OCI-LY7 (cell line): ENCODE data around the gene PLEKHG4B. TPM values are rescaled to one million over a fixed set of nuclear protein-coding genes. Genes with fewer than 3 reads are reported as not detected.

Experiments
- BruUV-seq: library from RNA; stranded (reverse); fragments of 400-500 nt; replicated peaks from 2 replicates; lab custom pipeline; 2021; lab: Mats Ljungman, UMichigan
- CTCF ChIA-PET: fragments of 300-600 bp; sonication (Branson Sonifier 250); formaldehyde crosslinking; loops from one replicate; lab custom pipeline; 2022; ENCODE audit warnings: antibody characterized with exemption; ENCODE audit not compliant: unreplicated experiment; lab: Charles Lee
- POLR2A ChIA-PET: fragments of 300-600 bp; sonication (Branson Sonifier 250); formaldehyde crosslinking; loops from one replicate; lab custom pipeline; 2022; ENCODE audit warnings: antibody characterized with exemption; lab: Charles Lee
- DNase-seq: peaks from one replicate; pipeline ENCODE4 v3.0.0-alpha.2; 2015; ENCODE audit warnings: low spot score
- H2AFZ ChIP-seq: fragments of 200-600 bp; sonication (generic), shearing (Covaris generic); 2 replicates; pipeline ENCODE4 v1.6.1; 2014; ENCODE audit warnings: mild to moderate bottlenecking, antibody characterized with exemption, low read length, moderate library complexity
- H3K27ac ChIP-seq: fragments of 200-600 bp; sonication (generic); 2 replicates; pipeline ENCODE4 v1.5.1; 2014; ENCODE audit warnings: mixed run types, low read depth, mild to moderate bottlenecking, moderate library complexity, low read length, inconsistent platforms; ENCODE audit not compliant: poor library complexity, severe bottlenecking
- H3K36me3 ChIP-seq: fragments of 200-600 bp; sonication (generic); 2 replicates; pipeline ENCODE4 v1.6.1; 2014; ENCODE audit warnings: mild to moderate bottlenecking, antibody characterized with exemption, low read length, moderate library complexity, mixed read lengths; ENCODE audit not compliant: insufficient read depth
- H3K4me1 ChIP-seq: fragments of 200-600 bp; sonication (generic); 2 replicates; pipeline ENCODE4 v1.5.1; 2014; ENCODE audit warnings: mild to moderate bottlenecking, low read length; ENCODE audit not compliant: insufficient read depth, poor library complexity, severe bottlenecking
- H3K4me2 ChIP-seq: fragments of 200-600 bp; sonication (generic); 2 replicates; pipeline ENCODE4 v1.6.1; 2014; ENCODE audit warnings: mild to moderate bottlenecking, low read length
- H3K4me3 ChIP-seq: fragments of 200-600 bp; sonication (generic); 2 replicates; pipeline ENCODE4 v1.5.1; 2014; ENCODE audit warnings: mild to moderate bottlenecking, low read depth, low read length; ENCODE audit not compliant: poor library complexity, severe bottlenecking
- H3K79me2 ChIP-seq: fragments of 200-600 bp; sonication (generic); 2 replicates; pipeline ENCODE4 v1.6.1; 2016; ENCODE audit warnings: low read depth, mild to moderate bottlenecking, low read length, moderate library complexity, mixed read lengths; ENCODE audit not compliant: insufficient read depth
- H3K9me2 ChIP-seq: fragments of 200-600 bp; sonication (generic); 2 replicates; pipeline ENCODE4 v1.6.1; 2016; ENCODE audit warnings: mild to moderate bottlenecking, low read length, mixed read lengths; ENCODE audit not compliant: insufficient read depth
- H3K9me3 ChIP-seq: fragments of 200-600 bp; sonication (generic); 2 replicates; pipeline ENCODE4 v1.6.1; 2014; ENCODE audit warnings: mild to moderate bottlenecking, mixed run types, low read length, mixed read lengths
- H4K20me1 ChIP-seq: fragments of 200-600 bp; sonication (generic); 2 replicates; pipeline ENCODE4 v1.6.1; 2014; ENCODE audit warnings: mild to moderate bottlenecking, antibody characterized with exemption, low read length, moderate library complexity, mixed read lengths; ENCODE audit not compliant: insufficient read depth
- CTCF ChIP-seq: fragments of 200-600 bp; sonication (generic); conservative IDR thresholded peaks from 2 replicates; pipeline ENCODE4 v1.5.1; 2014; ENCODE audit warnings: mild to moderate bottlenecking, antibody characterized with exemption, low read length, moderate library complexity, mixed read lengths
- EZH2phosphoT487 ChIP-seq: fragments of 200-600 bp; sonication (generic); IDR thresholded peaks from 2 replicates; pipeline ENCODE4 v1.6.1; 2018; ENCODE audit warnings: low read depth, borderline replicate concordance, mild to moderate bottlenecking, mixed run types, antibody characterized with exemption, low read length, moderate library complexity, mixed read lengths
- intact Hi-C: fragments of 100-400 bp; cut with micrococcal nuclease; formaldehyde crosslinking; loops from one replicate; pipeline ENCODE4 v1.10.0; 2022; ENCODE audit not compliant: unreplicated experiment
- total RNA-seq, 2 experiments: library from RNA; depleted of rRNA in 1 of 2; stranded (reverse); fragments of >200 nt in 1 of 2; shearing (Covaris generic) in 1 of 2; gene quantifications; 2 replicates each; pipeline ENCODE4 v1.2.3, GENCODE V29; 2014 to 2022

Gene PLEKHG4B
- total RNA-seq, 2 experiments from 2014 or later, result 0.30 to 0.41 TPM

GRCh38 chr5:159448-160172 is 67.6 kb downstream of the PLEKHG4B start:
- no peaks in the 10 kb centered on the region for H3K4me1 ChIP-seq
- H3K9me3 ChIP-seq, result no peaks in the 10 kb centered on the region
- no peak overlapping the region for H2AFZ ChIP-seq
- H3K4me3 ChIP-seq, result no peak overlapping the region
- no peak overlapping the region for H3K4me2 ChIP-seq
- POLR2A ChIA-PET, result no interaction called here
- H3K9me2 ChIP-seq, result no peaks in the 10 kb centered on the region
- intact Hi-C loops, result no loop called here
- no peak for DNase-seq
- TF ChIP-seq CTCF, result no peak
- no peak for TF ChIP-seq EZH2phosphoT487
- CTCF ChIA-PET, result no interaction called here
- no peak overlapping the region for H3K27ac ChIP-seq
- no peaks in the 10 kb centered on the region for H3K36me3 ChIP-seq
- BruUV-seq, result no TSS peak
- H4K20me1 ChIP-seq, result no peaks in the 10 kb centered on the region
- no peaks in the 10 kb centered on the region for H3K79me2 ChIP-seq

GRCh38 chr5:160173-160510 is 68.2 kb downstream of the PLEKHG4B start:
- H3K4me2 ChIP-seq, result no peak overlapping the region
- no peak for DNase-seq
- H2AFZ ChIP-seq, result no peak overlapping the region
- no peak overlapping the region for H3K4me3 ChIP-seq
- ChIA-PET POLR2A (no interaction called here), CTCF (no interaction called here)
- no TSS peak for BruUV-seq
- no peaks in the 10 kb centered on the region for H3K36me3 ChIP-seq
- H3K27ac ChIP-seq, result no peak overlapping the region
- intact Hi-C loops, result no loop called here
- no peaks in the 10 kb centered on the region for H3K9me3 ChIP-seq
- H4K20me1 ChIP-seq, result no peaks in the 10 kb centered on the region
- no peaks in the 10 kb centered on the region for H3K79me2 ChIP-seq
- TF ChIP-seq CTCF (no peak), EZH2phosphoT487 (no peak)
- H3K4me1 ChIP-seq, result no peaks in the 10 kb centered on the region
- H3K9me2 ChIP-seq, result no peaks in the 10 kb centered on the region
